Measurements from ENCODE around the gene STAC3. TPM values are rescaled to one million over a fixed set of nuclear protein-coding genes. Genes with fewer than 3 reads are reported as not detected.

Gene STAC3
- polyA plus RNA-seq, 3 donors = 2.5 to 4.2 (median 3.3) TPM

DNA sequence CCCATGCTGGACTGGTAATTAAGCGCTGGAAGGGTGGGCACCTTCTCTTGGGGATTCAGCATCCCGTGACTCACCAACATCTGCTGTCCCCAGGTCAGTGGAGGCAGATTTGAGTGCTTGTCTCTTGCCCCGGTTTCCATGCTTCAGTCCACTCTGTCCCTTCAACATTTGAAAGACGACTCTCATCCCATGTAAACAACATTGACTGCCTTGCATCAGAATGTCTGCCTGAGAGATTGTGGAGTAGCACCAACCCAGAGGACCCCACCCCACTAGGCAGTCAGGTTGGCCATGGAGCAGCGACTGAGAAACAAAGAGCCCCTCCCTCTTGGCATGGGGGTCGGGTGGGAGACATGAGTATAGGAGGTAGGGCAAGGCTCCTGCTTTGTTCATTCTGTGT is 4.9 kb upstream of the STAC3 start:
- DNase-seq (ENCODE audit: low read depth in 3 of 3, low spot score in 2 of 3) = no peak

DNA sequence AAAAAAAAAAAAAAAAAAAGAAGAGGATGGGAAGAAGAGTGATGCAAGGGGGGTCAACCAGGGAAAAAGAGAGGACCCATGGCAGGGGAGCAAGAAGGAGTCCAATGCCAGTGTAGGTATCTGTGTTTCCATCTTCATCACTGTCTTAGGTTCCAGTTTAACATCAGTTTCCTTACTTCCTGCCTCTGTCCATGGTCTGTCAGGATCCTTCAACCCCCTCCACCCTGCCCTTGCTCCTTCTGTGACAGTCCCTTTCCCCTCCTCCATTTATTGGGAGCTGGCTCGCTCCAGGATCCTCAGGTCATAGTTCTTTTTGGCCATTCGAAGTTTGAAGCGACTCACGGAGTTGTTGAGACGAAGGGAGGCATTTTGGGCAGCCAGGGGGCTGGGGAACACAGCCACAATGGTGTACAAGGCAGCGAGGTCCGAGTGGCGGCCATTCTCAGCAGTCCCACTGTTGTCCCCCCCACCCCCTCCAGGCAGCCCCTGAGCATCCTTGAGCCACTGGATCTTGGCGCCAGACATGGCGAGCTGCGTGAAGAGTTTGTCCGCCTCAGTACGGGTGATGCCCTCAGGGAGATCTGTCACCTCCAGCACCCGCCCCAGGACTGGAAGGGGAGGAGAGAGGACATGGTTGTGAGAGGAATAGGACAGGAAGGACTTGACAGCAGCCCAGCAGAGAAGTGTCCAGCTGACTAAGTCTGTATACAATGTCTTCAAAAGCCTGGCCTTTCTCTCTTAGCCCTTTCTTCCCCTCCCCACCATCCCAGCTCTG is 3.7 kb upstream of the STAC3 start:
- no peak for DNase-seq (ENCODE audit: low read depth in 3 of 3, low spot score in 2 of 3)

DNA sequence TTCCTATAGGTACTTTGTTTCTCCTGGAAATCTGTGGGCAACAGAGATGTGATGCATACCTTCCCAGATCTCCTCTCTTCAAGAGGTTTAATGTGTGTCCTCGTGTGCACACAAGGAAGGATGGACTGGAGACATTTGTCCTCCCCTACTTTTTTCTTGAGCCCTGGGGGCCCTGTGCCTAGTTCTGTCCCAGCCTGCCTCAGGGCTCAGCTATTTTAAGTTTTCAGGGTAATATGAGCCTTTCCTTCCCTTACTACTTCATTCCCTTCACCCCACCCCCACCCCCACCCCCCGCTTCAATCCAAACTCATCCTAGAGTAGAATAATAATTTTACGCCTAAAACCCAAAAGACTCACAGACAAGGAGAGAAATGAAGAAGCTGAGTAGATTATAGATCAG is 446 bp downstream of the STAC3 start:
- DNase-seq (ENCODE audit: low read depth in 3 of 3, low spot score in 2 of 3) = no peak

DNA sequence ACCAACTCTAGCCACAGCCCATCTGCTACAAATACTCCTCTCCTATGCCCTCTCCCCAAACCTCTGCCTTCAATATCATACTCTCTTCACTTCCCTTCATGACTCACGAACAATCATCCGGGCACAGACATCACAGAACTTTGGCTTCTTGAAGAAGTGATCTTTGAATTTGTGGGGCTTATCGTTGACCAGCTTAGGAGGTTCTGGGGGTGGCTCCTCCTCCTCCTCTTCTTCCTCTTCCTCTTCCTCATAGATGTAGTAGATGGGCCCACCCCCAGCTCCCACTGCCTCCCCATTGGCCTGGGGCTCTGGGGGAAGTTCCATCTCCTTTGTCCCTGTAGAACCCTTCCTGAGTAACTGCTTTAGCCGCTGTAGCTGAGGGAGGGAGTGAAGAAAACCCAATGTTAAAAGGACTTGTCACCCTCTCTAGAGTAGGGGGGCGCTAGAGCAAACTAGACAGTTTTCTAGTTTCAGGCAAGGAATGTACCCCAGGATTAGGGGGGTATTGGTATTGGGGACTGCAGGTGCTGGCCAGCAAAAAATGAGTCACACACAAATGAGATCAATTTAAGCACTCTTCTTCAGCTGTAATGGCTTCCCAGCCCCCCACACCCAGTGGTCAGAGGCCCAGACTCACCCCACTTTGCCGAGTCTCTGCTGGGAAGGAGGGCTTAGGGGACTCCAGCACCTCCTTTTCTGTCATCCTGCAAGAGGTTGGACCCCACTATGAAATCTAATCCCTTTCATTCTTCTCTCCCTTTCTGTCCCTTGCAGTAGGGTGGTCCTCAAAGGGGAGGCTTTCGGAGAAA is 1.8 kb downstream of the STAC3 start:
- DNase-seq (ENCODE audit: low read depth in 3 of 3, low spot score in 2 of 3) = no peak

DNA sequence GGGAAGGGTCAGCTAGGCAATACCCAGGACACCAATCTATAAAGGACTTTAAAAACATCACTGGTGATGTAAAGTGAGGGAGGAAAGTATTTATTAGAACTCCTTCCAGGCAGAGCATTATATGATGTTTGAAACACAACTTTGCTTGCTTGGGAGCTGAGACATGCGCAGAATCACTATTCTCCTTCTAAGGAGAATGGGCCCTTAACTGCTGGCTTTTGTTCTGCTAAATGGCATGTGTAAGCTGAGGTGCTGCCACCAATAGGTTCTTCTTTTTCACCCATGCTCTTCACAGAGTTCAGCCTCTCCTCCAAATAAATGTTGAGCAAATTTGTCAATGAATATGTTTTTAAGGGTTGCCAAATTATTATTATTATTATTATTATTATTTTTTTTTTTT is 3.9 kb downstream of the STAC3 start:
- DNase-seq (ENCODE audit: low read depth in 3 of 3, low spot score in 2 of 3) = no peak

DNA sequence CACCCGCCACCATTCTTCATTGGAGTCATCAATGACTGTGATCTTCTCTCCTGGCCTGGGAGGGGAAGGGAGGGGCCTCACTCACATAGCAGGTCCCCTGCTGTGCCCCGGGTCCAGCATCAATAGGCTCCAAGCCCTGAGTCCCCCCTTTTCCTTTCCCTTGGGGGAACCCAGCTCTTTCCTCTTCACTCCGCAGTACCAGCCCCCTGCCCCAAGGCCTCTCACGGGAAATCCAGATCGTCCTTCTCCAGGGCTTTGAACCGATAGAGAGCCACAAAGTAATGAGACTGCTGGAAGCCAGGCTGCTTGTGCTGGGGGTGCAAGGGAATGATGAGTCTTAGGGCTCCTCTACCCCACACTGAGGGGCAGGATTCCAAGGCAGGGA is 6.7 kb downstream of the STAC3 start:
- no peak for DNase-seq (ENCODE audit: low read depth in 3 of 3, low spot score in 2 of 3)

DNA sequence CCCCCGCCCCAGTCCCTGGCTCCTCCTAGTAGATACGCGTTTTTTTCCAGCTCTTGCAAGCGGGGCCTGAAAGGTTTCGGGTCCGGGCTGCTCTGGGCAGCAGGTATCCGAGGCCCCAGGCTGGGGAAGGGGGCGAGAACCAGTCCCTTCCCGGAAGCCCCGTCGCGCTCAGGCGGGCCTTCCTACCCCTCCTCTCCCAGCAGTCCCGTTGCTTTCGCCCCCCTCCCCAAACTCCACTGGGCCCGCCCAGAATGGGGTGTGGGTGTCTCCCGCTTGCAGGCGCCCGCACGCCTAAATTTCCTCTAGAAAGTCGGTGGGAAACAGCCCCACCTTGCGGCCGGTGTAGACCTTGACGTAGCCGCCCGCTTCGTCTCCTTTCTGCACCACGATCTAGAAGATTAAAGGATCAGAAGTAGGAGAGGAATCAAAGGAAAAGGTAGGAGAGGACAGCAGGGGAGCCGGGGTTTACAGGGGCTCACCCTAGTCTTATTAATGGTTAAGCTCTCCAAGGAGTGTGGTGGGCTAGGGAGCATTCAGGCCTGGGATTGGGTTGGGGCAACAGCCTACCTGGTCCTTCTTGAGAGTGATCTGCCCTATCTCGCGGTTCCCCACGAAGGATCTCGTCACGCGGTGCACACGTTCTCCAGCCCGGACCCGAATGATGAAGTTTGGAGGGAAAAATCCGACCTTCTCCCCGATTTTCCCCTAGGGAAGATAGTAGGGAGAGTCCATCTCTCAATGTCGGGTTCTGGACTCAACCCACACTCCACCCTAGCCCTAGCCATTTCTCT is 7.3 kb downstream of the STAC3 start:
- DNase-seq (ENCODE audit: low read depth in 3 of 3, low spot score in 2 of 3) = peak in 1 of 3 donors; percentile 52

DNA sequence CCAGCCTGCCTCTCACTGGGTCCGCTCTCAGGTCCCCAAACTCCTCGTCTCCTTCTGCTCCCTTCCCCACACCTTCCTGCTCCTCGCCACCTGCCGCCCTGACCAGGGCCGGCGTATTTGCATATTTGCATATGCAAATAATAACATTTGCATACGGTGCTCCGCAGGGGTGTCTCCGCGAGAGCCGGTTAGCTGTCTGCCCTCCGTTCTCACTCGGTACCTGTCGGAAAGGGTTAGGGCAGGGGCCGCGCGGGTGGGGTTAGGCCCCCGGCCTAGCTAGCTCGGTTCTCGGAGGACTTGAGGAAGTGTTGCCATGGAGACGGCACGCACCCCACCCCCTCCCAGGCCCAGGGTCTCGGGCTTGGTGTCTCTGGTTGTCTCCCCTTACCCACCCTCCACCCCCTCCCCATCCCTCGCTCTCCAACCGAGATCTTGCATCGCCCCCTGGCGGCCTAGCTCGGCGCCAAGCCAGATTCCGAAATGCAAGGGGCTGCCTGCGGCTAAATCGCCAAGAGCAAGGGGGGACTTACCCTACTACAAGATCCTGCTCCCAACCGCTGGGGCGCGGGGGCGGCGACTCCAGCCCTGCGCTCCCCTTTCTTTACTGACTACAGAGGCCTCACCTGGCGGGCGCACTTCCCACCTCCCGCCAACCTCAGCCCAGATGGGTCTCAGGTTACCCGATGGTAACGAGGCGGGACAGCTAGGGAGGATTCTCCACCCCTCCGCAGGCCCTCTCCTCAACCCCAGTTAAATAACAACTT is 8.1 kb downstream of the STAC3 start:
- peak in 1 of 3 donors; percentile 66 for DNase-seq (ENCODE audit: low read depth in 3 of 3, low spot score in 2 of 3)

DNA sequence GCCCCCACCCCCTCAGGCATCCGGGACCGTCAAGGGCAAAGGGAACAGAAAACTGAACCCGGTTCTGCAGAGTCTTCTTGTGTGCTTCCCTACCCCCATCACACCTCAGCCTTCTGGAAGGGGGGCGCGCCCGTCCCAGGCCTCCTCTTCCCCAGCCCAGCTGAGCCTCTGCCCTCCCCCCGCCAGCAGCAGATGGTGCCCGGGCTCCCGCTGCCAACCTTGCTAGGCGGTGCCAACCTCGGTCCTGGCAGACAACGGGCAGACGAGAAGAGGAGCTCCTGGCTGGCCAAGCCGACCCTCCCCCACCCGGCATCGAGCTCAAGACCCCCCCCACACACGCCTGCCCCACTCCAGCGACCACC is 8.7 kb downstream of the STAC3 start:
- no peak for DNase-seq (ENCODE audit: low read depth in 3 of 3, low spot score in 2 of 3)

DNA sequence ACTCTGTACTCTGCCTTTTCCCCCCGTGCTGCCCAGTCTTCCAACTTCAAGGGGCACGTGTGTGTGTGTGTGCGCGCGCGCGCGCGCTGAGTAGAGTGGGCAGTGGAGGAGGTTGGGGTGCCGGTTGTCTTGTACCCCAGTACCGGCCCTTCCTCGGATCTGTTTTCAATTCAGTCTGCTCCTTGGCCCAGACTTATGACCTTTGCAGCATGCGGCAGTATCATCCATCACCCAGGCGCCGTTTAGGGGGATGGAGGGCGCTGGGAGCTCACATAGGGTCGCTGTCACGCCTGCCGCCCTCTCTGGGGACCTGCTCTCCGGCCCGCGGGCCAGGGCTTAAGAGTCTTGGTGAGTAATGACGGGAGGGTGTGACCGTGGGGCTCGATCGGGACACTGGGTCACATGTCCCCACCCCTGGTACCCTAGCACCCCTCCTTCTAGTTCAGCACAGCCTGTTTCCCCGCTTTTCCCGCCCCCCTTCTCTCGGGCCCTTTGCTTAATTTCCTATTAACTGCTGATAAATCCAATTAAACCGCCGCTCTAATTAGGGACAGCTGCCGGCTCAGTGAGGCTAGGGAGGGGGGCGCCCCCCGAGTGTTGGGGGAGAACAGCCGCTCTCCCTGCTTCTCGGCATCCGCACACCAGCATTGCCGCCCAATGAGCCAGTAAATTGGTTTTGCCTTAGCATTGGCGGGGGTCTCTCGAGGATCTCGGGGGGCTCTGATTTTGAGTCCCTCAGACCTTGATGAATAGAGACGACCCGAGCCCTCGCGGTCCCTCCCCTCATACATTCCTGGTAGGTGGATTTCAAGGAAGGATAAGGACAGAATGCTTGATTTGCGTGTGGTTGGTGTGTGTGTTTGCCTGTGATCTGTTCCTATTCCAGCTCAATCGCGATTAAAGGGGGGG is 9.3 kb downstream of the STAC3 start:
- DNase-seq (ENCODE audit: low read depth in 3 of 3, low spot score in 2 of 3) = no peak

DNA sequence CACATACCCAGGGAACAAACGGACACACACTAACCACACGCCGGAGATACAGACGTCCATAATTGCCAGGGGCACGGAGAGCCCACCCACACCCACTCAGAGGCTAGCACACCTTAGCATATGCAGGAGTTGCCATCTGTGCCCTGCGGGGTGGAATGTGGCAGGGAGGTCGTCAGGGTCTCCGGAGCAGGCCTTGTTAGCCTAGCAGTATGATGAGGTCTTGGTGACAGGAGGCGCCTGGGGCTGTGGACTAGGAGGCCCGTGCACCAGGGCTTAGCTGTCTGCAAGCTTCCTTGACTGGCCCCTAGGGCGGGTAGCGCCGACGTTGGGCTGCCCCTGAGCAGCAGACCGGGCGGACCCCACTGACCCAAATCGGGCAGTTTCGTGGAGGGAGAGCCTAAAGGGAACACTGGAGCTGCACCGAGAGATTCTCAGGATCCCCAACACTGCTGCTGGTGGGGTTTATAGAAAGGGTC is 10.0 kb downstream of the STAC3 start:
- DNase-seq (ENCODE audit: low read depth in 3 of 3, low spot score in 2 of 3) = no peak

DNA sequence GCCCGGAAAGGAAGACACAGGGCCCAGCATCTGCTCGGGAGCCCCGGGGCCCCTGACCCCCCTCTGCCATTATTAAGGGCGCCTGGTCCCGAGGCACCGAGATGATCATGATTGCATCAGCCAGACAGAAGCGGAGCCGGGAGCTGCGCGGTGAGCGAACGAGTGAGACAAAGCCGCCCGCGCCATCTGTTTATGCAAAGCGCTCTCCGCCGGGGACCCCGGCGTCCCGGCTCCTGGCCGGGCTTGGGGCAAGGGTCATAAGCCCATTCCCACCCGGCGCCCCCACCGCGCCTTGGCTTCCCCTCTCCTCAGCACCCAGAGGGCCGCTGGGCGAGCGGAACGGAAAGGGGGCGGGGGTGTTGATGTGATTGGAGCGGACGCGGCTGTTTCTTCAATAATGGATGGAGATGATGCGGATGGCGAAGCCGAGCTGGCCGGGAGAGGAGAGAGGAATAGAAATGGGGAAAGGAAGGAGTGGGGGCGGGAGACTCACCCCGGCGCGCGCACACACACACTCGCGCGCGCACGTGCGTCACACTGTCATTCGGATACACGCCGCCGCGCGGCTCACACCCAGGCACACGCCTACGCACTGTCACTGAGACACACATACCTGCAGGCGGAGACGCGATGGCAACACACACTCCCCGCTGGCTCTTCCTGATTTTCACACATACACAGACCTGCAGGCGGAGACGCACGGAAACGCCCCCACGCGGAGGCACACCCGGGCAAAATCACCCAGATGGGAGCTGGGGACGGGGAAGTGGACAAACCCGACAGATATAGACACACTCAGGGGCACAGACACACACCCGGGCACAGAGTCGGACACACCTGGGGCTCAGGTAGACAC is 10.7 kb downstream of the STAC3 start:
- no peak for DNase-seq (ENCODE audit: low read depth in 3 of 3, low spot score in 2 of 3)

DNA sequence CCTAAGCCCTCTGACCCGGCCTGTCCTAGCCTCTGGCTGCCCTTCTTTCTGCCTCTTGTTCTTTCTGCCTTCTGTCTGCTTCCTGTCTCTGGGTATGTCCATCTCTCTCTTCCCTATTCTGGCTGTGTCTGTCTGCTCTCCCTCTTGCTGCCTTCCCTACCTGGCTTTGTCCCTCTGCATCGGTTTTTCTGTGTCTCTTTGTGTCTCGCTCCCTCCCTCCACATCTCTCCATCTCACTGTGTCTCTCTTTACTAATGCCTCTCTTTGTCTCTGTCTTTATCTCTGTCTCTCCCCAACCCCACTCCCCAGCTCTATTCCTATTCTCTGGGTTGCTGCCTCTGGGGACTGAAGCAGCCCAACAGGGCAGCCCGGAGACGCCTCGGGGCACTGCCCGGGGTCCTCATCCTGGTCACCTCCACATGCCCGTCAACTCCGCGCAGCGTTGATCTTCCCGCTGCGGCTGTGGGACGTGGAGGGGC is 11.4 kb downstream of the STAC3 start:
- no peak for DNase-seq (ENCODE audit: low read depth in 3 of 3, low spot score in 2 of 3)

DNA sequence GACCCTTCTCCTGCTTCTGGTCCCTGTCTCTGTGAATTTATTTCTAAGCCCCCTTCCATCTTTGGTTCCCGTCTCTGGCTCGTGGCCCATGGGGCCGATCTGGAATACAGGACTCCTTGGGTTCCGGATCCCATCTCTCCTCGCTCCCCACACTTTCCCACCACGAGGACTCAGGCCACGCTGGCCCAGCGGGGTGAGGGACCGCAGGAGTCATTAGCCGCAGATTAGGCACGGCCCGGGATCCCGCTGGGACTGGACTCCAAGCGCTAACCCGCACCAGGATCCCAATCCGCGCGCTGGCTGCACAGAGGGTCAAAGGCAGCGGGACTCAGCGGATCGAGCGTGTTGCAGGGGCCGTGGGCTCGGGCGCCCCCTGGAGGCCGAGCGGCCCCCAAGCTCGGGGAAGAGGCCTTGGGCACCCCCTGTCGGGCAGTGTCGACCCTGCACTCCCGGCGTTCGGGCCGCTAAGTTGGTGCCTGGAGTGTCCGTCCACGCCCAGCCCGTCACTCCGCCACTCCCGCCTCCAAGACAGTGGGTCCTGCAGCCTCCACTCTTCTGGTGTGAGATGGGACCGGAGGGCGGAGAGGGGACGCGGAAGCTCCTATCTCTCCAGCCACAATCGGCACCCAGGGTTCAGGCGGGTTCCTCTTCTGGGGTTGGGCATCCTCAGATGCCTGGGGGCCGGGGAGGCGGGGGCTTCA is 12.0 kb downstream of the STAC3 start:
- DNase-seq (ENCODE audit: low read depth in 3 of 3, low spot score in 2 of 3) = peak in 1 of 3 donors; percentile 72

DNA sequence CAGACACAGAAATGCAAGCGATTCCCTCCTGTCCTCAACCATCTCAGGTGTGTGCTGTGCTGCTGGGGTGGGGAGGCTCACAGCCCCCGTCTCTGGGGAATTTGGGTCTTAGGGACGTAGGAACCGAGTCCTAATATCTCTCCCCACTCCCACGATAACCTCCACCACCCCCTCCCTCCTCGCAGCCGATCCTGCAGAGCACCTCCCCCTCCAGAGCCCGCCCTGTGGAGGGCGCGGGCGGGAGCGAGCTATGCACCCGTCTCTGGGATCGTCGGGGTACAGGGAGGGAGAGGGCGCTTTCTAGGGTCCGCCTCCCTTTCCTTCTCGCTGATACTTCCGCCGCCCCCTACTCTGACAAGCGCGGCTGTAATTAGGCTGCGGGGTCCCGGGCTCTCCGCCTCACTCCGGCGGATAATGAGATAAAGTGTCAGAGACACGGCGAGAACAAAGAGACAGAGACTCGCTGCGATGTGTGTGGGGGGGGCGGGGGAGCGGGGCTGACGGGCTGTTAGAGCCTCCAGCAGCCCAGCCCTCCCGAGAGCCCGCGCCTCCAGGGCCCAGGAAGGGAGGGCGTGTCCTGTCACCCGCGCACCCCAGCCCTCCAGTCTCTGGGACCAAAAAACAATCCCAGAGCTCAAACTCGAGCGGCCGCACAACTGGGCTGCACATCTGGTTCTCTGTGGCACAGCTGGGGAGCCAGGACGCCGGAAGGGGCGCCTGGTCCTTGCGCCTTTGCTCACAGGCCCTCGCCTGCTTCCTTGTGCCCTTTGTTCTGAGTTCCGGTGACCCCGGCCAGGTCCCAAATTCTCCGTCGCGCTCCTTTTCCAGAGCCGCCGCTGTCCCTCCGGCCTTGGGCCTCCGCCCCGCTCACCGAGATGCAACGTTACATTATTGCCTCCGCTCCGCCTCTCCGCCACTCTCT is 12.8 kb downstream of the STAC3 start:
- no peak for DNase-seq (ENCODE audit: low read depth in 3 of 3, low spot score in 2 of 3)

DNA sequence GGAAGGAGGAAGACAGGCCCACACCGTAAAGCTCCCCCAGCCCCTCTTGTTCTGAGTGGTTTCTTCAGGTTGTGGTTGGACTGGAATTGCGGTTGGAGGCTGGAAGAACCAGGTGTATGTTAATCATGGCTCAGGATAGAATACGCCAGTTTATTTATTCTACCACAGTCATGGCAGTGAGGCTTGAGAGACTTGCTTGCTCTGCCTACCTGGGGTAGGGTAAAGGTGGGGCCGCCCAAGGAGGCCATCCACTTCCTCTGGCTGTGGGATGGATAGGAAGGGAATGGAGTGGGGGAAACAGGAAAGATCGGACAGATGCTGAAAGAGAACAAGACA is 13.4 kb downstream of the STAC3 start:
- DNase-seq (ENCODE audit: low read depth in 3 of 3, low spot score in 2 of 3) = no peak

Measured in right renal cortex interstitium (tissue), 3 donors.